ENCODE measurements around the gene PCSK4. TPM values are rescaled to one million over a fixed set of nuclear protein-coding genes. Genes with fewer than 3 reads are reported as not detected.

Gene PCSK4
- total RNA-seq, 1 experiment from 2014 or later: 11.1 TPM

- POLR2A ChIA-PET: interaction anchor here (1.4 kb wide), 1 partner anchor 21 kb away, joined by 4 read pairs; no protein-coding TSS in a partner anchor
- intact Hi-C loops (cut with micrococcal nuclease): no loop called here
- ATAC-seq: no peak
Observed at GRCh38 chr19:1475751-1476437, 14.3 kb downstream of the PCSK4 start.

GRCh38 chr19:1474765-1475351 is 15.3 kb downstream of the PCSK4 start:
- CTCF ChIA-PET: no interaction called here
- RAD21 ChIA-PET (ENCODE audit: low non-redundant PET in 1 of 2, low total read pairs in 2 of 2, uncharacterized antibody in 2 of 2, unreplicated experiment in 2 of 2): no interaction called here
- no peak for DNase-seq (ENCODE audit: low read depth, low spot score)
- peaks cover 22 to 44% of the 10 kb centered on the region in 2 experiments for H3K4me1 ChIP-seq (ENCODE audit: control insufficient read depth in 1 of 2, insufficient read depth in 2 of 2, low read length in 2 of 2)
- no peaks in the 10 kb centered on the region for H3K9me2 ChIP-seq (ENCODE audit: insufficient read depth)
- no peak overlapping the region; the same call in 1 of the 2 replicates for H3K27ac ChIP-seq (ENCODE audit: low read depth, low read length)
- intact Hi-C loops (cut with micrococcal nuclease): no loop called here
- ATAC-seq: no peak
- no peak overlapping the region for H3K4me3 ChIP-seq (replicated peaks in 1 of 2; ENCODE audit: low read depth in 1 of 2, low read length in 2 of 2)
- H3K79me2 ChIP-seq (ENCODE audit: insufficient read depth, low read length): peaks cover 34% of the 10 kb centered on the region
- peaks cover 3 to 5% of the 10 kb centered on the region in 2 experiments; a peak in 2 of 4 replicates for H3K36me3 ChIP-seq (ENCODE audit: control insufficient read depth in 1 of 2, insufficient read depth in 2 of 2, low read length in 2 of 2)
- no peak for TF ChIP-seq EGR1 (IDR thresholded peaks at IDR 0.05; ENCODE audit: low read depth)
- TF ChIP-seq POLR2AphosphoS5 (IDR thresholded peaks at IDR 0.05; ENCODE audit: low read depth, low read length): 0 out of 2 replicates have a peak, but pooled peaks have one; percentile 4
- no peak overlapping the region for H3K4me2 ChIP-seq (ENCODE audit: low read length)
- H3K27me3 ChIP-seq (ENCODE audit: insufficient read depth, low read length): no peaks in the 10 kb centered on the region
- H2AFZ ChIP-seq (ENCODE audit: low read depth, low read length, poor library complexity, severe bottlenecking): no peak overlapping the region
- H4K20me1 ChIP-seq (ENCODE audit: insufficient read depth): no peaks in the 10 kb centered on the region
- POLR2A ChIA-PET: interaction anchor here (1.4 to 1.7 kb wide), 2 partner anchors 19 to 20 kb away, joined by 4 to 5 read pairs; no protein-coding TSS in a partner anchor
- no peaks in the 10 kb centered on the region for H3K9me3 ChIP-seq (ENCODE audit: control insufficient read depth in 1 of 2, insufficient read depth in 1 of 2, low read depth in 1 of 2, low read length in 2 of 2)
- BruUV-seq (replicated peaks): no TSS peak
- H3K9ac ChIP-seq (ENCODE audit: low read length): no peak overlapping the region

More at GRCh38 chr19:1475751-1476437, 14.3 kb downstream of the PCSK4 start:
- Histone ChIP-seq H3K9me3 (ENCODE audit: control insufficient read depth in 1 of 2, insufficient read depth in 1 of 2, low read depth in 1 of 2, low read length in 2 of 2) (no peaks in the 10 kb centered on the region), H4K20me1 (ENCODE audit: insufficient read depth) (no peaks in the 10 kb centered on the region), H3K36me3 (ENCODE audit: control insufficient read depth in 1 of 2, insufficient read depth in 2 of 2, low read length in 2 of 2) (peaks cover 3 to 5% of the 10 kb centered on the region in 2 experiments; a peak in 2 of 4 replicates), H3K27me3 (ENCODE audit: insufficient read depth, low read length) (no peaks in the 10 kb centered on the region), H3K9ac (ENCODE audit: low read length) (no peak overlapping the region), H3K4me2 (ENCODE audit: low read length) (no peak overlapping the region), H3K4me1 (ENCODE audit: control insufficient read depth in 1 of 2, insufficient read depth in 2 of 2, low read length in 2 of 2) (peaks cover 18 to 34% of the 10 kb centered on the region in 2 experiments), H2AFZ (ENCODE audit: low read depth, low read length, poor library complexity, severe bottlenecking) (no peak overlapping the region), H3K4me3 (replicated peaks in 1 of 2; ENCODE audit: low read depth in 1 of 2, low read length in 2 of 2) (no peak overlapping the region), H3K79me2 (ENCODE audit: insufficient read depth, low read length) (peaks cover 34% of the 10 kb centered on the region), H3K27ac (ENCODE audit: low read depth, low read length) (no peak overlapping the region), H3K9me2 (ENCODE audit: insufficient read depth) (no peaks in the 10 kb centered on the region)
- ChIA-PET RAD21 (ENCODE audit: low non-redundant PET in 1 of 2, low total read pairs in 2 of 2, uncharacterized antibody in 2 of 2, unreplicated experiment in 2 of 2) (no interaction called here), CTCF (no interaction called here)
- no peak for TF ChIP-seq YY1 (IDR thresholded peaks at IDR 0.05; ENCODE audit: extremely low read depth, insufficient replicate concordance, low read depth, low read length)
- no peak for TF ChIP-seq ZFX (IDR thresholded peaks at IDR 0.05)
- no peak for DNase-seq (ENCODE audit: low read depth, low spot score)
- BruUV-seq (replicated peaks): no TSS peak
